Kidney epithelial cell (primary cell): ENCODE results near the gene CHD3. TPM values are rescaled to one million over a fixed set of nuclear protein-coding genes. Genes with fewer than 3 reads are reported as not detected.

Source experiments
- DNase-seq: peaks from one replicate; pipeline ENCODE4 v3.0.0-alpha.2; 2010; ENCODE audit warnings: low read depth
- H3K27me3 ChIP-seq: 2 replicates; pipeline ENCODE4 v1.6.0; 2011; ENCODE audit warnings: low read length; ENCODE audit not compliant: control insufficient read depth, insufficient read depth
- H3K36me3 ChIP-seq: 2 replicates; pipeline ENCODE4 v1.5.1; 2011; ENCODE audit warnings: low read length; ENCODE audit not compliant: control insufficient read depth, insufficient read depth
- H3K4me3 ChIP-seq: 2 replicates; pipeline ENCODE4 v1.5.1; 2011; ENCODE audit warnings: low read depth, mild to moderate bottlenecking, control low read depth, low read length
- CTCF ChIP-seq: IDR thresholded peaks from 2 replicates; pipeline ENCODE4 v1.5.1; 2011; ENCODE audit warnings: mild to moderate bottlenecking, moderate library complexity, low read length, control low read depth, inconsistent platforms; ENCODE audit not compliant: insufficient read depth, poor library complexity, severe bottlenecking
- total RNA-seq: library from RNA; depleted of rRNA; stranded (reverse); fragments of >200 nt; gene quantifications from 2 replicates; pipeline ENCODE4 v1.2.3, GENCODE V29; 2015

The CHD3 gene
- total RNA-seq, 1 donor from 2014 or later: 42.4 TPM

GRCh38 chr17:7955414-7956227, 67.0 kb downstream of the CHD3 start:
- H3K27me3 ChIP-seq: no peaks in the 10 kb centered on the region
- no peak for DNase-seq

GRCh38 chr17:7956228-7956965, 67.8 kb downstream of the CHD3 start:
- no peak for DNase-seq
- TF ChIP-seq CTCF: no peak
- Histone ChIP-seq H3K27me3 (no peaks in the 10 kb centered on the region), H3K4me3 (no peak overlapping the region), H3K36me3 (no peaks in the 10 kb centered on the region)

More at GRCh38 chr17:7955414-7956227, 67.0 kb downstream of the CHD3 start:
- H3K4me3 ChIP-seq: no peak overlapping the region
- H3K36me3 ChIP-seq: no peaks in the 10 kb centered on the region
- TF ChIP-seq CTCF: no peak

GRCh38 chr17:7959503-7960253, 71.1 kb downstream of the CHD3 start:
- no peak for TF ChIP-seq CTCF
- H3K27me3 ChIP-seq: no peaks in the 10 kb centered on the region
- no peak overlapping the region for H3K4me3 ChIP-seq
- no peak for DNase-seq
- H3K36me3 ChIP-seq: no peaks in the 10 kb centered on the region

- no peaks in the 10 kb centered on the region for H3K36me3 ChIP-seq
- H3K4me3 ChIP-seq: no peak overlapping the region
- no peaks in the 10 kb centered on the region for H3K27me3 ChIP-seq
- no peak for DNase-seq
- TF ChIP-seq CTCF: no peak
Observed at GRCh38 chr17:7961421-7961820, 72.8 kb downstream of the CHD3 start.

Other genes starting within 250 kb of the CHD3 start
- not detected in 2 replicates for gene ATP1B2, start 237.9 kb upstream of the CHD3 start, total RNA-seq
- 154 and 168 TPM in 2 replicates for gene TP53, start 201.3 kb upstream of the CHD3 start, total RNA-seq
- gene WRAP53, start 200.3 kb upstream of the CHD3 start, total RNA-seq: 13.3 and 14.9 TPM in 2 replicates
- 4.7 and 5.5 TPM in 2 replicates for gene EFNB3, start 183.6 kb upstream of the CHD3 start, total RNA-seq
- gene DNAH2, start 171.0 kb upstream of the CHD3 start, total RNA-seq: 0.04 TPM in 1 of 2 replicates, not detected in the other
- gene KDM6B, start 54.6 kb upstream of the CHD3 start, total RNA-seq: 15.6 and 20.4 TPM in 2 replicates
- gene TMEM88, start 33.7 kb upstream of the CHD3 start, total RNA-seq: 3.5 and 4.3 TPM in 2 replicates
- 50.5 and 51.0 TPM in 2 replicates for gene NAA38, start 31.2 kb upstream of the CHD3 start, total RNA-seq
- gene CYB5D1, start 30.8 kb upstream of the CHD3 start, total RNA-seq: 5.3 and 7.4 TPM in 2 replicates
- gene RNF227, start 27.5 kb downstream of the CHD3 start, total RNA-seq: 1.5 and 3.9 TPM in 2 replicates
- gene KCNAB3, start 41.1 kb downstream of the CHD3 start, total RNA-seq: 0.29 and 0.62 TPM in 2 replicates
- gene TRAPPC1, start 43.2 kb downstream of the CHD3 start, total RNA-seq: 45.5 and 51.6 TPM in 2 replicates
- 19.2 and 20.1 TPM in 2 replicates for gene CNTROB, start 43.4 kb downstream of the CHD3 start, total RNA-seq
- gene GUCY2D, start 113.8 kb downstream of the CHD3 start, total RNA-seq: 0.07 TPM in 1 of 2 replicates, not detected in the other
- 0.29 TPM in 1 of 2 replicates, not detected in the other for gene ALOX15B, start 150.3 kb downstream of the CHD3 start, total RNA-seq
- 0.08 and 1.2 TPM in 2 replicates for gene ALOX12B, start 198.9 kb downstream of the CHD3 start, total RNA-seq
- gene ALOXE3, start 229.7 kb downstream of the CHD3 start, total RNA-seq: 0.75 and 2.5 TPM in 2 replicates
- 1.8 TPM in 1 of 2 replicates, not detected in the other for gene HES7, start 235.3 kb downstream of the CHD3 start, total RNA-seq